Brain microvascular endothelial cell (primary cell): ENCODE measurements around the gene PAGE4.

ENCODE experiments used
- DNase-seq: peaks from one replicate; pipeline ENCODE4 v3.0.0-alpha.2; 2020
- H3K27ac ChIP-seq: fragments of 250-450 bp; sonication (Bioruptor Pico); 2 replicates; pipeline ENCODE4 v1.5.1; 2020; ENCODE audit warnings: mild to moderate bottlenecking, moderate library complexity
- H3K27me3 ChIP-seq: fragments of 250-450 bp; sonication (Bioruptor Pico); replicated peaks from 2 replicates; pipeline ENCODE4 v1.5.1; 2020; ENCODE audit warnings: mild to moderate bottlenecking
- H3K36me3 ChIP-seq: fragments of 250-450 bp; sonication (Bioruptor Pico); replicated peaks from 2 replicates; pipeline ENCODE4 v1.5.1; 2020; ENCODE audit warnings: mild to moderate bottlenecking
- H3K4me3 ChIP-seq: 2 replicates; pipeline ENCODE4 v1.5.1; 2011; ENCODE audit warnings: low read depth, mild to moderate bottlenecking, control low read depth, low read length, moderate library complexity
- CTCF ChIP-seq: IDR thresholded peaks from 2 replicates; pipeline ENCODE4 v1.5.1; 2011; ENCODE audit warnings: low read depth, mild to moderate bottlenecking, moderate library complexity, low read length, control low read depth, inconsistent platforms; ENCODE audit errors: missing control alignments
- in situ Hi-C: cut with HindIII; loops from 2 replicates; pipeline ENCODE4 v1.10.0; 2017; ENCODE audit warnings: low sequenced_read_pairs, low pct_ligation_motif_present

Gene PAGE4

DNA sequence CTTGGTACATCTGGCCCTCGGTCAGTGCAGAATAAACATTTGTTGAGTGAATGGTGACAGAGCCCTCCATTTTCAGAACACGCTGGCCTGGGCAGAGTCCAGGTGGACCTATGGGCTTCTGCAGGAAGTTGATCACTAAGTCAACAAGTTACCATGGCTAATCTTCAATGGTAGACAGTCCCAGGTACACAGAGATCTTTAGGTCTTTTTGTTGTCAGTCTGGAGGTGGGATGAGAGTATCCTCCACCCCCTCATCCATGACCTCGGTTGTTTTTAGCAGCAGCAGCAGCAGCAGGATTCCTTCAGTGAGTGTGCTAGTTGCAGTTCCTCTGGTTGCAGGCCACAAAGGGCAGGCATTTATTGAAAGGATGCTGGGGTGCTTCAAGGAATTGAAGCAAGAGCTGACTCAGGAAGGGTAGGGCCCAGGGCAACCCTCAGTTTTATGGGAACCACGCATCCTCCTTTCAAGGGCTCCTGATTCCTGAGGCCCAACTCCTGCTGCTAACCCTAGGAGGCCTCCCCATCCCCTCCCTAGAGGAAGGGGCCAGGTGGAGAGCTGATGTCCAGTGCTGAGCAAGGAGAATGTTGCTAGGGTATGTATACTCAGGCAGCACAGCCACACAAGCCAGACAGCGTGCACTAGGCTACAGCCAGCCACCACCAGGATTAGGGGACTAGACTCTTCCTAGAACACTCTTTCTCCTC, 48.4 kb downstream of the PAGE4 start:
- H3K27me3 ChIP-seq: no peaks in the 10 kb centered on the region
- no peak for DNase-seq
- no peak overlapping the region for H3K27ac ChIP-seq
- in situ Hi-C loops: no loop called here
- no peak overlapping the region for H3K4me3 ChIP-seq
- H3K36me3 ChIP-seq: no peaks in the 10 kb centered on the region
- TF ChIP-seq CTCF: no peak

DNA sequence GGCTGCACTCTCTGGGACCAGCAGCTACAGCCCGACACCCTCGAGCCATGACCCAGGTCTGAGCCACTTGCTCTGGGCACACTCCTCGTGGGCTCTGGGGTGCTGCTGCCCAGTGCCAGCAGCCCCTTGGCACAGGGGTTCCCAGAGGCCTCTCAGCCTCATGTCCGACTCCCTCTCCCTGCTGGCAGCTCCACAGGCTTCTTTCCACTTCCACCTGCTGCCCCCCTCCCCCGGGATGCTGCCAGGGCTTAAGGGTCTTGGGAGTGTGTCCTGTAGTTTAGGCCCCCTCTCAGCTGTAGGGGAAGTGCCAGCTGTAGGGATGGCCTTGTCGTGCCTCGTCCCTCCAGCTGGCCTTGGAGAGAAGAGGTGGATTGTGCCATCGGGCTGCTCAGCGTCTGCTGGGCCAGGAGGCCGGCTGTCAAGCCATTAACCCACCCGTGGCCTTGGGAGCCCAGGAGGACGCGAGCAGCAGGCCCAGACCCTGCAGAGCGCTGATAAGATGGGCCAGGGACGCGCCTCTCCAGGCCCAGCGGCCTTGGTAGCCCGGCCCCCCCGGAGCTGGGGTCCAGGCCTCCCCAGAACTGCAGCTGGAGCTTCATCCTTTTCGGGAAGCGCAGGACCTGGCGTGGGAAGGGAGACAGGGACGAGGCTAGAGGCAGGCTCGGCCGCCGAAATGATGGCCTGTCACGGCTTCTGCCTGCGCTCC, 49.2 kb downstream of the PAGE4 start:
- Histone ChIP-seq H3K27ac (no peak overlapping the region), H3K36me3 (no peaks in the 10 kb centered on the region), H3K27me3 (no peaks in the 10 kb centered on the region), H3K4me3 (peak overlapping the region; percentile 61)
- in situ Hi-C loops: no loop called here
- TF ChIP-seq CTCF: no peak
- DNase-seq: no peak

DNA sequence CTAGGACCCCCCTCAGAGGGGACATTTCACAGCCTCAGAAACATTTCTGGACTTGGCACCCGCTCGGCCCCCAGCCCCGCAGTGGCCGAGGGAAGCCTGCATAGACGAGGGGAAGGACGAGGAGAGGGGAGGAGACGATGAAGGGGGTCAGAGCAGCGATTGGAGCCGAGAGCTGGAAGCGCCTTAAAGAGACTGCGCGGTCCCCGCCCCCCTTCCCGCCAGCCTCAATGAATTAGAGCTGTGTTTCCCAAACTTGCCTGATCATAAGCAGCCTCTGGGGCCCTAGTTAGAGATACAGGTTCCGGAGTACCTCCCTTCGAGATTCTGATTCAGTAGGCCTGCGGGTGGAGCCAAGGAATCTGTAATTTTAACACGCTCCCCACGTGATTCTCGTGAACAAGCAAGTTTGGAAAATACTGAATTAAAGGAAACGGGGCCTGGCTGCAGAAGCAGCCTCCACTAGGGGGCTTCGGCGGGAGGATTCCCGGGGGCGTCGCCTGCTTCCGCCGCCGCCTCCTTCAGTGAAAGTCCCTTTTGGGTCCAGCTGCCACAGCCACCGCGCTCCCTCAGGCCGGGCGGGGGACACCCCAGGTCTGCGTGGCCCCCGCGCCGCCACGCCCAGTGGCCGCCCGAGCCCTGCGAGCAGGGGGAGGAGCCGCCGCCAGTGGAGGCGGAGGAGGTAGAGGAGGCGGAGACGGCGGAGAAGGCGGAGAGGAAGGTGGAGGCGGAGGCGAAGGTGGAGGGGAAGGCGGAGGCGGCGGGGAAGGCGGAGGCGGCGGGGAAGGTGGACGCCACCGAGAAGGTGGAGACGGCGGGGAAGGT, 49.9 kb downstream of the PAGE4 start, which contains the start of gene USP27X:
Gene USP27X, plus strand, starts transcription at position 651 of the 822 bp plus-strand sequence. CDS start 824 bp downstream, outside the sequence.
- Histone ChIP-seq H3K4me3 (peak within 1 kb of the TSS; percentile 61), H3K27ac (peak within 1 kb of the TSS; percentile 66), H3K36me3 (no peaks in the 10 kb centered on the region), H3K27me3 (no peaks in the 10 kb centered on the region)
- peak; percentile 70 for TF ChIP-seq CTCF
- in situ Hi-C loops: no loop called here
- peak; percentile 74 for DNase-seq

DNA sequence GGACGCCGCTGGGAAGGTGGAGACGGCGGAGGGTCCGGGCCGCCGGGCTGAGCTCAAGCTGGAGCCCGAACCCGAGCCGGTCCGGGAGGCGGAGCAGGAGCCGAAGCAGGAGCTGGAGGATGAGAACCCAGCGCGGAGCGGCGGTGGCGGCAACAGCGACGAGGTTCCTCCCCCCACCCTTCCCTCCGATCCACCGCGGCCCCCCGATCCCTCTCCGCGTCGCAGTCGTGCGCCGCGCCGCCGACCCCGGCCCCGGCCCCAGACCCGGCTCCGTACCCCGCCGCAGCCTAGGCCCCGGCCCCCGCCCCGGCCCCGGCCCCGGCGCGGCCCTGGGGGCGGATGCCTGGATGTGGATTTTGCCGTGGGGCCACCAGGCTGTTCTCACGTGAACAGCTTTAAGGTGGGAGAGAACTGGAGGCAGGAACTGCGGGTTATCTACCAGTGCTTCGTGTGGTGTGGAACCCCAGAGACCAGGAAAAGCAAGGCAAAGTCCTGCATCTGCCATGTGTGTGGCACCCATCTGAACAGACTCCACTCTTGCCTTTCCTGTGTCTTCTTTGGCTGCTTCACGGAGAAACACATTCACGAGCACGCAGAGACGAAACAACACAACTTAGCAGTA, 50.7 kb downstream of the PAGE4 start:
- peak overlapping the region; percentile 61 for H3K4me3 ChIP-seq
- H3K27me3 ChIP-seq: no peaks in the 10 kb centered on the region
- TF ChIP-seq CTCF: no peak
- no peaks in the 10 kb centered on the region for H3K36me3 ChIP-seq
- no peak for DNase-seq
- in situ Hi-C loops: no loop called here
- H3K27ac ChIP-seq: peak overlapping the region; percentile 66

- no peak overlapping the region for H3K4me3 ChIP-seq
- no peak for DNase-seq
- no peaks in the 10 kb centered on the region for H3K36me3 ChIP-seq
- TF ChIP-seq CTCF: no peak
- H3K27ac ChIP-seq: no peak overlapping the region
- no peaks in the 10 kb centered on the region for H3K27me3 ChIP-seq
- in situ Hi-C loops: no loop called here
Observed at GRCh38 chrX:49880668-49881067, 51.6 kb downstream of the PAGE4 start.
